ENCODE data around the gene CHST13. TPM values are rescaled to one million over a fixed set of nuclear protein-coding genes. Genes with fewer than 3 reads are reported as not detected.

Gene CHST13
- total RNA-seq, 4 donors from 2014 or later = 0.32 TPM; not detected in 3

DNA sequence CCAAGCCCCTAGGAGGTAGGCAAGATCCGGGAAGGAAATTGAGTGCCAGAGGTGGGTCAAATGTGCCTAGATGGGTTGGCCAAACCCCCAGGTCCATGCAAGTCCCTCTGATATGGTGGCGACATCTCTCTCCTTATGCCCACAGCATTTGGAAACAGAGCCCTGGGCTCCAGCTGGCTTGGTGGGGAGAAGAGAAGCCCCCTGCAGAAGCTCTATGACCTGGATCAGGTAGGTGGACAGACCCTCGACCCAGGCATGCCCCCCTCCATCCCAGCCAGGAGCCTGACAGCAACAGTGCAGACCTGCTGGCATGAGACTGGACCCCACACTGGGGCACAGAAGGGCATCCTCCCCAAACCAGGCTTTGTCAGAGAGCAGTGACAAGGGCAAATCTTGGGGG is 12.2 kb downstream of the CHST13 start:
- intact Hi-C loops (cut with DNase I; ENCODE audit: low total_unique reads) = no loop called here
- WGBS, 2 donors = 75 to 89% methylated on average over 3 of the region's 3 CpGs
- peak in 1 of 2 donors; percentile 65 for DNase-seq (ENCODE audit: low spot score in 2 of 2)
- H3K4me3 ChIP-seq (ENCODE audit: low read depth, poor library complexity, severe bottlenecking) = no peak overlapping the region
- no peak for TF ChIP-seq CTCF (IDR thresholded peaks at IDR 0.05)
- no peak for TF ChIP-seq POLR2A (IDR thresholded peaks at IDR 0.05)

DNA sequence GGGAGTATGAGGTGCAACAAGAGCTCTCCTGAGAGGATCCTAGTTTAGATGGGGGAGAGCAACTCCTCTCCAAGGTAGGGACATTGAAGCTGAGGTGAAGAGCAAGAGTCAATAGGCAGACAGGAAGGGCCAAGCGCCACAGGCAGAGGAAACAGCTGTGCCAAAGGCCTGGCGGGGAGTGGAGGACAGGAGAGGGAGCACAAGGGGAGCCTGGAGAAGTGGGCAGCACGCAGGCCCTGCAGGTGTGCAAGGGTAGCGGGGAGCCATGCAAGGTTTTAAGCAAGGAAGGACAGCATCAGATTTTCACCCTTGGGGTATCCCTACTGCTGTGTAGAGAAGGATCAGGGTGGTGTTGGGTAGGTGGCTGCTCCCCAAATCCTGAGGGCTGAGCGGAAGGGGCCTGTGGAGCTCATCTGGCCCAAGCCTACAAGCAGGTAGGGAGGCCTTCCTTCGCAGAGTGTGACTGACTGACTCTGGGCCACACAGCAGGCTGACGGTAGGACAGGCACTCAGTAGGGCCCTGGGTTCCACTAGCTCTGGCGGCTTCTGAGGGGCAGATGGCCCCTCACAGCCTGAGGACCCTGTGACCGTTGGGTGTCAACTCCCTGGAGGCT is 13.3 kb downstream of the CHST13 start:
- intact Hi-C loops (cut with DNase I; ENCODE audit: low total_unique reads) = no loop called here
- peak in 1 of 2 donors; percentile 60 for DNase-seq (ENCODE audit: low spot score in 2 of 2)
- no peak overlapping the region for H3K4me3 ChIP-seq (ENCODE audit: low read depth, poor library complexity, severe bottlenecking)
- TF ChIP-seq POLR2A (IDR thresholded peaks at IDR 0.05) (no peak), CTCF (IDR thresholded peaks at IDR 0.05) (no peak)
- 68 to 75% methylated on average over 9 of the region's 9 CpGs for WGBS, 2 donors

DNA sequence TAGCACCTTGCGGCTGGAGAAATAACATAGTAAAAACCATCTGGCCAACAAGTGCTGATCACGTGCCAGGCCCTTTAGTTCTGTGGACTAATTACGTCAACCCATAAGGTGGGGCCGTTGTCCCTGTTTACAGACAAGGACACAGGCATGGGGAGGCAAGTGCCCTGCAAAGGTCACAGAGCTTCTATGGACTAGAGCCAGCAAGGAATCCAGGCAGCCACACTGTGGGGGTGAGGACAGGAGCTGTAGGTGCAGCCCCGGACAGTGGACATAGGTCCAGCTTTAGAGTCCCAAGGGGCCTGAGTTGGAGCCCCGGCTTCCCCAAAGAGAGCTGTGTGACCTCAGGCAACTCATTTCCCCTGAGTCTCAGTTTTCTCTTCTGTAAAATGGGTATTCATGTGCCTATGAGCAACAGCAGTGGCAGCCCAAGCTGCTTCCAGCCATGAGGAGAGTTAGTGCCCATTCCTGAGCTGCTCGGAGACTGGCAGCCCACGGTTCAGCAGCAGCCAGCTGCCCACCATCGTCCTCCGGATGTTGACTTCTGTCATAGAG is 13.9 kb downstream of the CHST13 start:
- H3K4me3 ChIP-seq (ENCODE audit: low read depth, poor library complexity, severe bottlenecking) = no peak overlapping the region
- 66 to 71% methylated on average over 9 to 10 of the region's 10 CpGs for WGBS, 2 donors
- TF ChIP-seq CTCF (IDR thresholded peaks at IDR 0.05) (no peak), POLR2A (IDR thresholded peaks at IDR 0.05) (no peak)
- intact Hi-C loops (cut with DNase I; ENCODE audit: low total_unique reads) = no loop called here
- DNase-seq (ENCODE audit: low spot score in 2 of 2) = peak in 1 of 2 donors; percentile 78

- 67 to 78% methylated on average over 9 of the region's 9 CpGs for WGBS, 2 donors
- intact Hi-C loops (cut with DNase I; ENCODE audit: low total_unique reads) = no loop called here
- DNase-seq (ENCODE audit: low spot score in 2 of 2) = peak in 1 of 2 donors; percentile 72
- H3K4me3 ChIP-seq (ENCODE audit: low read depth, poor library complexity, severe bottlenecking) = no peak overlapping the region
- TF ChIP-seq CTCF (IDR thresholded peaks at IDR 0.05) = no peak
- no peak for TF ChIP-seq POLR2A (IDR thresholded peaks at IDR 0.05)
These were observed 14.4 kb downstream of the CHST13 start for GRCh38 chr3:126538316-126538715.

DNA sequence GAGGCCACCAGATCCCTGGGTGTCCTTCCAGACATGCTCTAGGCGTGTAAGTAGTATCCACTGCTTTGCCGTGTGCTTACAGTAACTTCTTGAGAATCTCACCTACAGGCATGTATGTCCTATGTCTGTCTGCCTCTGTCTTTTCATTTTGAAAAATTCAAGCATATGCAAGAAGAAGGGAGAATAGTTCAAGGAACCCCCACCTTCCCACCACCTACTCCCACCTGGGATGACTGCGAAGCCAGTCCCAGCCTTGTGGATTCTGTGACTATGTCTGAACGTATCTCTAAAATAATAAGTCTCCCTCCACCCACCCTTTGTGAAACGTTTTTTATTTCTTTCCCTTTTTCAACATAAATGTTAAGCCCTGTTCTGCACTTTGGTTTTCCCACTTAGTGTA is 15.0 kb downstream of the CHST13 start:
- intact Hi-C loops (cut with DNase I; ENCODE audit: low total_unique reads) = no loop called here
- peak in 1 of 2 donors; percentile 23 for DNase-seq (ENCODE audit: low spot score in 2 of 2)
- WGBS, 2 donors = 37 to 39% methylated on average over 5 of the region's 5 CpGs
- TF ChIP-seq CTCF (IDR thresholded peaks at IDR 0.05) = no peak
- no peak for TF ChIP-seq POLR2A (IDR thresholded peaks at IDR 0.05)
- no peak overlapping the region for H3K4me3 ChIP-seq (ENCODE audit: low read depth, poor library complexity, severe bottlenecking)

Measured in lower leg skin (tissue), 4 donors.